Measurements from ENCODE around the gene RAPSN.

DNA sequence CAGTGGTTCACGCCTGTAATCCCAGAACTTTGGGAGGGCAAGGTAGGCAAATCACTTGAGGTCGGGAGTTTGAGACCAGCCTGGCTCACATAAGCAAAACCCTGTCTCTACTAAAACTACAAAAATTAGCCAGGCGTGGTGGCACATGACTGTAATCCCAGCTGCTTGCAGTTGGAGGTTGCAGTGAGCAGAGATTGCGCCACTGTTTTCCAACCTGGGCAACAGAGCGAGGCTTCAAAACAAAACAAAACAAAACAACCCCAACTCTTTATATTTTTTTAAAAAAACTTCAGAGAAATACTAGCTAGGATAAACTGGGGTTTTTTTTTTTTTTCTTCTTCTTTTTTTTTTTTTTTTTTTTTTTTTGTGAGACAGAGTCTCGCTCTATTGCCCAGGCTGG lies 31.8 kb upstream of the RAPSN start:
- TF ChIP-seq, protein P1, sequence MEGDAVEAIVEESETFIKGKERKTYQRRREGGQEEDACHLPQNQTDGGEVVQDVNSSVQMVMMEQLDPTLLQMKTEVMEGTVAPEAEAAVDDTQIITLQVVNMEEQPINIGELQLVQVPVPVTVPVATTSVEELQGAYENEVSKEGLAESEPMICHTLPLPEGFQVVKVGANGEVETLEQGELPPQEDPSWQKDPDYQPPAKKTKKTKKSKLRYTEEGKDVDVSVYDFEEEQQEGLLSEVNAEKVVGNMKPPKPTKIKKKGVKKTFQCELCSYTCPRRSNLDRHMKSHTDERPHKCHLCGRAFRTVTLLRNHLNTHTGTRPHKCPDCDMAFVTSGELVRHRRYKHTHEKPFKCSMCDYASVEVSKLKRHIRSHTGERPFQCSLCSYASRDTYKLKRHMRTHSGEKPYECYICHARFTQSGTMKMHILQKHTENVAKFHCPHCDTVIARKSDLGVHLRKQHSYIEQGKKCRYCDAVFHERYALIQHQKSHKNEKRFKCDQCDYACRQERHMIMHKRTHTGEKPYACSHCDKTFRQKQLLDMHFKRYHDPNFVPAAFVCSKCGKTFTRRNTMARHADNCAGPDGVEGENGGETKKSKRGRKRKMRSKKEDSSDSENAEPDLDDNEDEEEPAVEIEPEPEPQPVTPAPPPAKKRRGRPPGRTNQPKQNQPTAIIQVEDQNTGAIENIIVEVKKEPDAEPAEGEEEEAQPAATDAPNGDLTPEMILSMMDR (conservative IDR thresholded peaks at IDR 0.05; ENCODE audit: low read depth, low read length) = no peak
- TF ChIP-seq EZH2 (IDR thresholded peaks at IDR 0.05; ENCODE audit: low read length, unreplicated experiment) (no peak), EZH2phosphoT487 (IDR thresholded peaks at IDR 0.05; ENCODE audit: borderline replicate concordance, low read length) (no peak)
